GM12878 (cell line): ENCODE measurements around the gene FAM81A.

ENCODE experiments used
- CEBPB ChIP-seq, 2 experiments: fragments of 150-350 bp in 1 of 2; IDR thresholded peaks; 2 replicates each; pipeline ENCODE4 v1.6.1; 2012 to 2014; ENCODE audit warnings: low read depth in 2 of 2, low read length in 2 of 2, borderline replicate concordance in 1 of 2, inconsistent platforms in 1 of 2
- CTCF ChIP-seq, 3 experiments: IDR thresholded peaks in 2 of 3; conservative IDR thresholded peaks in 1 of 3; 2 replicates each; pipeline ENCODE4 v1.5.1; 2011; ENCODE audit warnings: low read depth in 3 of 3, low read length in 3 of 3, mild to moderate bottlenecking in 3 of 3, control low read depth in 2 of 3, moderate library complexity in 2 of 3, inconsistent platforms in 1 of 3, mixed read lengths in 1 of 3; ENCODE audit not compliant: control insufficient read depth in 2 of 3, insufficient read depth in 1 of 3; ENCODE audit errors: extremely low read depth in 1 of 3
- KLF5 ChIP-seq: fragments of 450-650 bp; IDR thresholded peaks from 2 replicates; pipeline ENCODE4 v1.6.1; 2014; ENCODE audit warnings: mild to moderate bottlenecking; ENCODE audit not compliant: partially characterized antibody
- MXI1 ChIP-seq: fragments of 150-350 bp; IDR thresholded peaks from 2 replicates; pipeline ENCODE4 v1.6.1; 2011; ENCODE audit warnings: low read depth, mild to moderate bottlenecking, inconsistent platforms, low read length, improper control_type of control experiment
- POLR2AphosphoS5 ChIP-seq: IDR thresholded peaks from 2 replicates; pipeline ENCODE4 v1.6.1; 2011; ENCODE audit warnings: mild to moderate bottlenecking, low read length, inconsistent platforms
- RFX5 ChIP-seq: IDR thresholded peaks from 2 replicates; pipeline ENCODE4 v1.6.1; 2011; ENCODE audit warnings: low read depth, low read length, improper control_type of control experiment
- SRF ChIP-seq, 2 experiments: IDR thresholded peaks; 2 replicates each; pipeline ENCODE4 v1.6.1; 2011; ENCODE audit warnings: low read depth in 2 of 2, low read length in 2 of 2, mild to moderate bottlenecking in 1 of 2, moderate library complexity in 1 of 2
- TAF1 ChIP-seq: IDR thresholded peaks from 2 replicates; pipeline ENCODE4 v1.6.1; 2011; ENCODE audit warnings: mild to moderate bottlenecking, low read depth, low read length, borderline replicate concordance
- TF ChIP-seq, protein P1 (sequence below): IDR thresholded peaks from 2 replicates; pipeline ENCODE4 v1.6.1; 2012; ENCODE audit warnings: mild to moderate bottlenecking, low read depth, low read length

DNA sequence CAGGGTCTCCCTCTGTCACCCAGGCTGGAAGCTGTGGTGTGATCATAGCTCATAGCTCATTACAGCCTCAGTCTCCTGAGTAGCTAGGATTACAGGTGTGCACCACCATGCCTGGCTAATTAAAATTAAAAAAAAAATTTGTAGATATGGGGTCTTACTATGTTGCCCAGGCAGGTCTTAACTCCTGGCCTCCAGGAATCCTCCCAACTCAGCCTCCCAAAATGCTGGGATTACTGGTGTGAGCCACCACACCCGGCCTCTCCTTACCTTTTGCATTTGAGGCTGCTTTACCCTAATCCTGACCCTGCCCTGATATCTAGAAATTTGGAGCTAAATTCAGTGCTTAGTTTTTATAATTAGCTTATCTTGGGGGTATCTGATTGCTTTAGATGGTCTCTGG, 90.4 kb downstream of the FAM81A start:
- TF ChIP-seq SRF (IDR thresholded peaks at IDR 0.05; ENCODE audit: low read depth in 2 of 2, low read length in 2 of 2), result no peak
- no peak for TF ChIP-seq TAF1
- TF ChIP-seq, protein P1, sequence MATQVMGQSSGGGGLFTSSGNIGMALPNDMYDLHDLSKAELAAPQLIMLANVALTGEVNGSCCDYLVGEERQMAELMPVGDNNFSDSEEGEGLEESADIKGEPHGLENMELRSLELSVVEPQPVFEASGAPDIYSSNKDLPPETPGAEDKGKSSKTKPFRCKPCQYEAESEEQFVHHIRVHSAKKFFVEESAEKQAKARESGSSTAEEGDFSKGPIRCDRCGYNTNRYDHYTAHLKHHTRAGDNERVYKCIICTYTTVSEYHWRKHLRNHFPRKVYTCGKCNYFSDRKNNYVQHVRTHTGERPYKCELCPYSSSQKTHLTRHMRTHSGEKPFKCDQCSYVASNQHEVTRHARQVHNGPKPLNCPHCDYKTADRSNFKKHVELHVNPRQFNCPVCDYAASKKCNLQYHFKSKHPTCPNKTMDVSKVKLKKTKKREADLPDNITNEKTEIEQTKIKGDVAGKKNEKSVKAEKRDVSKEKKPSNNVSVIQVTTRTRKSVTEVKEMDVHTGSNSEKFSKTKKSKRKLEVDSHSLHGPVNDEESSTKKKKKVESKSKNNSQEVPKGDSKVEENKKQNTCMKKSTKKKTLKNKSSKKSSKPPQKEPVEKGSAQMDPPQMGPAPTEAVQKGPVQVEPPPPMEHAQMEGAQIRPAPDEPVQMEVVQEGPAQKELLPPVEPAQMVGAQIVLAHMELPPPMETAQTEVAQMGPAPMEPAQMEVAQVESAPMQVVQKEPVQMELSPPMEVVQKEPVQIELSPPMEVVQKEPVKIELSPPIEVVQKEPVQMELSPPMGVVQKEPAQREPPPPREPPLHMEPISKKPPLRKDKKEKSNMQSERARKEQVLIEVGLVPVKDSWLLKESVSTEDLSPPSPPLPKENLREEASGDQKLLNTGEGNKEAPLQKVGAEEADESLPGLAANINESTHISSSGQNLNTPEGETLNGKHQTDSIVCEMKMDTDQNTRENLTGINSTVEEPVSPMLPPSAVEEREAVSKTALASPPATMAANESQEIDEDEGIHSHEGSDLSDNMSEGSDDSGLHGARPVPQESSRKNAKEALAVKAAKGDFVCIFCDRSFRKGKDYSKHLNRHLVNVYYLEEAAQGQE, result no peak
- TF ChIP-seq MXI1, result no peak
- TF ChIP-seq RFX5, result no peak
- no peak for TF ChIP-seq CTCF (IDR thresholded peaks at IDR 0.05 in 2 of 3, conservative IDR thresholded peaks at IDR 0.05 in 1 of 3; ENCODE audit: control insufficient read depth in 2 of 3, extremely low read depth in 1 of 3, insufficient read depth in 1 of 3, low read depth in 3 of 3, low read length in 3 of 3)
- TF ChIP-seq KLF5, result no peak
- TF ChIP-seq CEBPB (IDR thresholded peaks at IDR 0.05; ENCODE audit: borderline replicate concordance in 1 of 2, low read depth in 2 of 2, low read length in 2 of 2), result no peak
- no peak for TF ChIP-seq POLR2AphosphoS5
